Ecto neural progenitor cell (in vitro differentiated cells): ENCODE results near the gene GLIS1.

Experiments
- DNase-seq: peaks from one replicate; pipeline ENCODE4 v3.0.0-alpha.2; 2018; ENCODE audit warnings: low spot score

GLIS1 gene

DNA sequence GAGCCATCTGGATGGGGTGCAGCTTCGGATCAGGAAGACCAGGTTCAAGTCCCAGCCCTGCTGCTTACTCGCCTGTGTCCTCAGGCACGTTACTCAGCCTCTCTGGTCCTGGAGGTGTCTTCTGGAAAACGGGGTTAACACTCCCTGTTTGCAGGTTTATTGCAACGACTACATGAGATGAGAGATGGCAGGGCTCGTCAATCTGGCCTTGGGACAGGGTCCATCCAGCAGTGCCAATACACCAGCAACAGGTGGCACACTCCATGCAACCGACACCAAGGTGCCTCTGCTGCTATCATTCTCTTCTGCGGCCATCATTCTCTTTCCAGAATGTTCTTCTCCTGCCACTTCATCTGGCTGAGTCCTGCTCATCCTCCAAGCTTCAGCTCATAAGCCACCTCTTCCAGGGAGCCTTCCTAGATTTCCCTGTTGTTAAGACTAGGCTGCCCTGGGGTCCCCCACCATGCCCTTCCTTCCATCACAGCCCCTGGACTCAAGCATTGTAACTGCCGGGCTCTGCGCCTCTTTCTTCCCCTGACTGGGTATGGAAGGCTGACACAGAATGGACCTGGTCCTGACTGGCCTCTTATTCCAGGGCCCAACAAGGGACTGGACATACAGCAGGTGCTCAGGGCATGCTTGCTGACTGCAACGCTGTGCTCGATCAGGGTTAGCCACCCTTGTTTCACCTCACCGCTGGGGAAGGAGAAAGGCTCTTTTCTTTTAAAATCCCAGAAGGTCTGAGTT, 192.4 kb downstream of the GLIS1 start:
- DNase-seq = no peak

GRCh38 chr1:53545663-53546408, 193.1 kb downstream of the GLIS1 start:
- DNase-seq = no peak

GRCh38 chr1:53544728-53545515, 194.0 kb downstream of the GLIS1 start:
- DNase-seq = no peak

- no peak for DNase-seq
Measured at GRCh38 chr1:53543778-53544695, 194.9 kb downstream of the GLIS1 start.

DNA sequence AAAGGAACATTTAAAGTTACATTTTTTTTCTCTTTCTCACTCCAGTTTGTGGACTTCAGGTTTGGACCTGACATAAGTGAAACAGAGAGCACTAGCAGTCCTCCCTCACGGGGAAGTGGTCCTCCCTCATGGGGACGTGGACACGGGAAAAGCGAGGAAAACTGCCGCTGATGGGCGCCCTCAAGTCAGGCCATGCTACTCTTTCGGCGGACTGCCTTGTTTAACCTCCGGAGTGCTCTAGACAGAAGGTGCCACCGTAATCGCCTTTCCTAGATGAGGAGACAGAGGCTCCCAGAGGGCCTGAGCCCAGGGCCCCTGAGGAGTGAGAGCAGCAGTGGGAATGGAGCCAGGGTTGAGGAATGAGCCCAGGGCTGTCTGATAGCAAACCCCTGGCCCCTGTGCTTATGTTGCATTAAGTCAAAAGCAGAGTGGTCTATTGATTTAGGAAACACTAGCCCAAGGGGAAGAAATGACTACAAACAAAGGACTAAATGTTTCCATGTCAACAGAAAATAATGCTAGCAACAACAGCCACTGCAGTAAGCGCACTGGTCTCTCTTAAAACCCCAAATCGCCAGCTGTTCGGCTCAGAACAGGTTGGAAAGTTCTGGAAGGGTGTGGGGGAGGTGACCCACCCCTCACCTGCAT, 195.7 kb downstream of the GLIS1 start:
- DNase-seq = no peak

- no peak for DNase-seq
Measured at GRCh38 chr1:53542551-53542950, 196.4 kb downstream of the GLIS1 start.

GRCh38 chr1:53541761-53542550, 197.0 kb downstream of the GLIS1 start:
- no peak for DNase-seq

GRCh38 chr1:53541263-53541625, 197.7 kb downstream of the GLIS1 start:
- no peak for DNase-seq

DNA sequence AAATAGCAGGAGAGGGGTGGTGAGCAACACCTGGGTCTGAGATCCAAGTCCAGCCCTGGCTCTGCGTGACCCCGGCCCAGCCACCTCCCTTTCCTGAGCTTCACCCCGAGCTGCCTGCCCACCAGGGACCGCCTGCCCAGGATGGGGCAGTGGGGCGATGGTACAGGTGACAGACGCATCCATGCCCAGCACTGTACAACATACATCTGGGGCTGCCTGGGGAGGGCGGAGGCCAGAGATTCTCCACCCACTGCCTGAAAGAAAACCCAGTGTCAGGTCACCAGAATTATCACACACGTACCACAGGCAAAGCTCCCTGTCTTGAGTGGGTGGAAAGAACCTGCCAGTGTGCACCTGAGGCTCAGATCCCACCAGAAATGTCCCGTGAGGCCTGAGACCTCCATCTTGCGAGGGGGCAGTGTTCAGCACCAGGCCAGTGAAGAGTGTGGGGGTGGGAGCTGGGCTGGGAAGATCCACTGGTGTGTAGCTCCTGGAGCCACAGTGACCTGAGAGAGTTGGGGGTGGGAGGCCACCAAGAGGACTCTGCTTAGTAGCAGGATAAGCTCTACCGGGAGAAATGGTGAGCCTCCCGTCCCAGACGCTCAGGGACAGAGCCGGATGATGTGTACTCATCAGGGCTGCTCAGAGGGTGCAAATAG, 198.2 kb downstream of the GLIS1 start:
- DNase-seq = no peak

- no peak for DNase-seq
Measured at GRCh38 chr1:53539711-53540603, 199.0 kb downstream of the GLIS1 start.

GRCh38 chr1:53539226-53539625, 199.7 kb downstream of the GLIS1 start:
- DNase-seq = no peak

DNA sequence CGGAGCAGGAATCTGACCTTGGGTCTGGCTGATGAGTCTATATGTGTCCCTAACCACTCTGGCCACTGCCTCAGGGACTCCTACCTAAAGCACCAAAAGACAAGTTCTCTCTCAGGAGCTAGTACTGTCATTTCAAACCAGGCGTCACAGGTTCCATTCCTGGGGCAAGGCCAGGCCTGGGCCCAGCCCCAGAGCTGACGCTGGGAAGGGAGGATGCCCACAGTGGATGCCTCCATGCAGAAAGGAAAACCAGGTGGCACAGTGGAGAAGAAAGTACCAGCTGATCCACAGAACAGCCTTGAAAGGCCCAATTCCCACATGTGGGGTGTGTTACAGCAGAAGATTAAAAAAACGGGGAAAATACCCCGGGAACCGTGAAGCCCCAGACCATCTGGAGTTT, 202.4 kb downstream of the GLIS1 start:
- DNase-seq = no peak

DNA sequence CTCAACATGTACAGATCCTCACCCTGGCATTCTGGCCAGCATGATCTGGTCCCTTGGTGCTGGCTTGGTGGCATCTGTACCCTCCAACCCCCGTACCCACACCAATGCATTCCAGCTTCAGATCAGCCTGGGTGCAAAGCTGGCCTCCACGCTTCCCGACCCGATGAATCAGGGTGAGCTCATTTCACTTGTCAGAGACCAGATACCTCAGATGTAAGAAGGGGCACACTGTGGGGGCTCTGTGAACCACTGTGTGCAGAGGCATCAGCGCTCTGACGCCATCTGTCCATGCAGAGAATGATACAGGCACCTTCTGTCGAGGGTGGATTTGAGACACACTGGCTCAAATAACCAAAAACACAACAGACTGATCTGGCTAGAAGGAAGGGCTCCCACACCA, 203.1 kb downstream of the GLIS1 start:
- no peak for DNase-seq

GRCh38 chr1:53535226-53535625, 203.7 kb downstream of the GLIS1 start:
- DNase-seq = no peak

GRCh38 chr1:53532912-53533311, 206.1 kb downstream of the GLIS1 start:
- no peak for DNase-seq

GRCh38 chr1:53532377-53532776, 206.6 kb downstream of the GLIS1 start:
- no peak for DNase-seq

GRCh38 chr1:53530550-53530949, 208.4 kb downstream of the GLIS1 start:
- no peak for DNase-seq

GRCh38 chr1:53529555-53529954, 209.4 kb downstream of the GLIS1 start:
- no peak for DNase-seq

GRCh38 chr1:53527368-53527767, 211.6 kb downstream of the GLIS1 start:
- no peak for DNase-seq
